Endothelial cell of umbilical vein (primary cell): Measurements from ENCODE around the gene SUDS3. TPM values are rescaled to one million over a fixed set of nuclear protein-coding genes. Genes with fewer than 3 reads are reported as not detected.

ENCODE experiments used
- BruUV-seq: library from RNA; stranded (reverse); fragments of 400-500 nt; replicated peaks from 2 replicates; lab custom pipeline; 2021; lab: Mats Ljungman, UMichigan
- CTCF ChIA-PET: fragments of 300-600, 350-600 bp; sonication (Branson Sonifier 250); formaldehyde crosslinking; loops from one replicate; lab custom pipeline; 2021; ENCODE audit warnings: antibody characterized with exemption, inconsistent platforms; lab: Charles Lee
- POLR2A ChIA-PET: fragments of 300-600, 350-600 bp; sonication (Branson Sonifier 250); formaldehyde crosslinking; loops from one replicate; lab custom pipeline; 2021; ENCODE audit warnings: antibody characterized with exemption, inconsistent platforms; lab: Charles Lee
- DNase-seq: peaks from one replicate; pipeline ENCODE4 v3.0.0-alpha.2; 2011; ENCODE audit warnings: low read depth, low spot score
- FAIRE-seq: peaks from 2 replicates; lab custom pipeline; 2011; peaks lifted over from hg19 to GRCh38; lab: Jason Lieb, UNC
- H2AFZ ChIP-seq: 2 replicates; pipeline ENCODE4 v1.6.0; 2012; ENCODE audit warnings: low read depth, low read length, control low read depth, inconsistent platforms
- H3K27ac ChIP-seq: 2 replicates; pipeline ENCODE4 v1.5.1; 2011; ENCODE audit warnings: low read depth, mild to moderate bottlenecking, control low read depth, low read length, moderate library complexity; ENCODE audit not compliant: insufficient read depth
- H3K27me3 ChIP-seq, 2 experiments: 2 replicates each; pipeline versions ENCODE4 v1.6.0 to v1.6.1; 2011; ENCODE audit warnings: low read length in 2 of 2, mixed read lengths in 1 of 2; ENCODE audit not compliant: control insufficient read depth in 2 of 2, insufficient read depth in 2 of 2
- H3K36me3 ChIP-seq, 2 experiments: 2 replicates in 1 of 2; 3 replicates in 1 of 2; pipeline ENCODE4 v1.5.1; 2011; ENCODE audit warnings: low read length in 2 of 2, mild to moderate bottlenecking in 1 of 2, moderate library complexity in 1 of 2; ENCODE audit not compliant: control insufficient read depth in 2 of 2, insufficient read depth in 2 of 2; ENCODE audit errors: extremely low read depth in 1 of 2
- H3K4me1 ChIP-seq: 3 replicates; pipeline ENCODE4 v1.5.1; 2011; ENCODE audit warnings: mild to moderate bottlenecking, low read length; ENCODE audit not compliant: control insufficient read depth, insufficient read depth; ENCODE audit errors: extremely low read depth
- H3K4me2 ChIP-seq: 2 replicates; pipeline ENCODE4 v1.6.1; 2011; ENCODE audit warnings: low read length, control low read depth, mixed read lengths; ENCODE audit not compliant: insufficient read depth
- H3K4me3 ChIP-seq, 3 experiments: fragments of 200-600 bp in 1 of 3; sonication (generic), shearing (Covaris generic) in 1 of 3; replicated peaks in 1 of 3; 2 replicates each; pipeline ENCODE4 v1.5.1; 2011 to 2016; ENCODE audit warnings: control low read depth in 3 of 3, low read length in 3 of 3, mild to moderate bottlenecking in 2 of 3, inconsistent platforms in 1 of 3, low read depth in 1 of 3, moderate library complexity in 1 of 3; ENCODE audit not compliant: insufficient read depth in 1 of 3
- H3K79me2 ChIP-seq: 2 replicates; pipeline ENCODE4 v1.6.0; 2012; ENCODE audit warnings: low read length, inconsistent platforms; ENCODE audit not compliant: control insufficient read depth, insufficient read depth
- H3K9ac ChIP-seq: replicated peaks from 2 replicates; pipeline ENCODE3; 2011; ENCODE audit warnings: low read length, control low read depth; ENCODE audit not compliant: insufficient read depth; ENCODE audit errors: extremely low read depth
- H3K9me1 ChIP-seq: replicated peaks from 3 replicates; pipeline ENCODE4 v1.6.0; 2011; ENCODE audit warnings: mild to moderate bottlenecking, low read length; ENCODE audit not compliant: control insufficient read depth, insufficient read depth; ENCODE audit errors: extremely low read depth
- H3K9me3 ChIP-seq: replicated peaks from 2 replicates; pipeline ENCODE4 v1.5.1; 2012; ENCODE audit warnings: low read length, inconsistent platforms; ENCODE audit not compliant: control insufficient read depth, insufficient read depth
- H4K20me1 ChIP-seq: replicated peaks from 2 replicates; pipeline ENCODE3; 2011; ENCODE audit warnings: mild to moderate bottlenecking, low read length; ENCODE audit not compliant: control insufficient read depth, insufficient read depth; ENCODE audit errors: extremely low read depth
- EZH2 ChIP-seq: IDR thresholded peaks from 2 replicates; pipeline ENCODE4 v1.6.1; 2012; ENCODE audit warnings: borderline replicate concordance, low read depth, mild to moderate bottlenecking, moderate library complexity, low read length, inconsistent platforms; ENCODE audit not compliant: severe bottlenecking
- FOS ChIP-seq: IDR thresholded peaks from 2 replicates; pipeline ENCODE4 v1.6.1; 2011; ENCODE audit warnings: mild to moderate bottlenecking, low read length, moderate library complexity, borderline replicate concordance; ENCODE audit not compliant: insufficient read depth
- GATA2 ChIP-seq: IDR thresholded peaks from 2 replicates; pipeline ENCODE4 v1.7.0; 2011; ENCODE audit warnings: low read depth, mild to moderate bottlenecking, moderate library complexity, mixed read lengths, low read length; ENCODE audit not compliant: insufficient read length, insufficient read depth
- JUN ChIP-seq: IDR thresholded peaks from 2 replicates; pipeline ENCODE4 v1.6.1; 2011; ENCODE audit warnings: borderline replicate concordance, low read depth; ENCODE audit not compliant: insufficient read length, insufficient read depth
- MAX ChIP-seq: IDR thresholded peaks from 2 replicates; pipeline ENCODE4 v1.6.1; 2011; ENCODE audit not compliant: insufficient read depth, insufficient read length
- MYC ChIP-seq: IDR thresholded peaks from one replicate; pipeline ENCODE4 v1.6.1; 2011; ENCODE audit warnings: mild to moderate bottlenecking, low read depth, low read length
- POLR2A ChIP-seq: IDR thresholded peaks from 2 replicates; pipeline ENCODE4 v1.6.1; 2012; ENCODE audit warnings: low read depth, mild to moderate bottlenecking, control low read depth, low read length
- POLR2AphosphoS5 ChIP-seq: IDR thresholded peaks from 2 replicates; pipeline ENCODE4 v1.6.1; 2012; ENCODE audit warnings: low read depth, mild to moderate bottlenecking, control low read depth, low read length, moderate library complexity; ENCODE audit not compliant: insufficient read depth
- dilution Hi-C: fragments of 300-500 bp; cut with MboI; formaldehyde crosslinking; loops from one replicate; pipeline ENCODE4 v1.15.0; 2019; ENCODE audit warnings: low sequenced_read_pairs; ENCODE audit not compliant: extremely low pct_ligation_motif_present
- intact Hi-C: fragments of 100-400 bp; cut with micrococcal nuclease; formaldehyde crosslinking; loops from one replicate; pipeline ENCODE4 v1.10.0; 2022
- polyA plus RNA-seq, 4 experiments: library from polyadenylated mRNA; depleted of rRNA in 3 of 4; stranded (reverse) in 3 of 4; unstranded in 1 of 4; fragments of >200 nt; gene quantifications; 2 replicates each; pipeline versions ENCODE4 v1.2.1 to v1.2.3, GENCODE V29; 2011 to 2012; ENCODE audit warnings: missing spikeins in 1 of 4
- total RNA-seq: library from RNA; stranded (reverse); gene quantifications from 2 replicates; pipeline ENCODE4 v1.2.3, GENCODE V29; 2021
- TF ChIP-seq, protein P1 (sequence below), 2 donors: IDR thresholded peaks; 1 replicate in 1 of 2; 2 replicates in 1 of 2; pipeline ENCODE4 v1.5.1; 2011; ENCODE audit warnings: low read length in 2 of 2, mild to moderate bottlenecking in 2 of 2, moderate library complexity in 2 of 2, control low read depth in 1 of 2, inconsistent platforms in 1 of 2, low read depth in 1 of 2; ENCODE audit not compliant: insufficient read depth in 1 of 2; ENCODE audit errors: extremely low read depth in 1 of 2

SUDS3 gene
- total and polyA plus RNA-seq, 2 donors (not counting 3 experiments of a cell fraction or from before 2014, with no cell fraction given): 16.9 to 27.4 TPM

DNA sequence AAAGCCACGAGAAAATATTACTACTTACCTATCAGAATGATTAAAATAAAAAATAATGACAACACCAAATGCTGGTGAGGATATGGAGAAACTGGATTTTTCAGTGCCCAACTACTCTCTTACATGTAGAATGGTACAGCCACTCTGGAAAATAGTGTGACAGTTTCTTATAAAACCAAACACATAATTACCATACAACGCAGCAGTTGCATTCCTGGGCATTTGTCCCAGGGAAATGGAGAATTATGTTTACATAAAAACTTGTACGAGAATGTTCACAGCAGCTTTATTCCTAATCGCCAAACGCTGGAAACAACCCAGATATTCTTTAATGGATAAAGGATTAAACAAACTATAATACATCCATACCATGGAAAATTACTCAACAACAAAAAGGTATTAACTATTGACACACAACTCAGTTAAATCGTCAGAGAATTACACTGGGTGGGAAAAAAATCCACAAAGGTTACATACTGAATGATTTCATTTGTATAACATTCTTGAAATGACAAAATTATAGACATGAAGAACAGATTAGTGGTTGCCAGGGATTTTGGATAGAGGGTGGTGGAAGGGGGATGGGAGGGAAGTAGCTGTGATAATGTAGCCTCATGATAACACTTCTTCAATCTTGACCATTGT lies 39.0 kb upstream of the SUDS3 start:
- Histone ChIP-seq H3K9ac (no peak overlapping the region), H2AFZ (no peak overlapping the region), H3K9me1 (no peaks in the 10 kb centered on the region), H3K4me1 (no peaks in the 10 kb centered on the region), H3K4me2 (no peak overlapping the region), H3K4me3 (no peak overlapping the region), H3K79me2 (peaks cover 21% of the 10 kb centered on the region), H3K36me3 (no peaks in the 10 kb centered on the region), H3K27me3 (no peaks in the 10 kb centered on the region), H4K20me1 (no peaks in the 10 kb centered on the region), H3K9me3 (no peaks in the 10 kb centered on the region), H3K27ac (no peak overlapping the region)
- ChIA-PET CTCF (interaction anchor here (1.2 kb wide), 1 partner anchor 54 kb away, joined by 4 read pairs; no protein-coding TSS in a partner anchor), POLR2A (no interaction called here)
- DNase-seq: no peak
- intact Hi-C loops: no loop called here
- BruUV-seq: no TSS peak
- dilution Hi-C loops: no loop called here
- TF ChIP-seq EZH2 (no peak), JUN (no peak), MAX (no peak), POLR2A (no peak), MYC (no peak), POLR2AphosphoS5 (no peak)
- FAIRE-seq: no peak

DNA sequence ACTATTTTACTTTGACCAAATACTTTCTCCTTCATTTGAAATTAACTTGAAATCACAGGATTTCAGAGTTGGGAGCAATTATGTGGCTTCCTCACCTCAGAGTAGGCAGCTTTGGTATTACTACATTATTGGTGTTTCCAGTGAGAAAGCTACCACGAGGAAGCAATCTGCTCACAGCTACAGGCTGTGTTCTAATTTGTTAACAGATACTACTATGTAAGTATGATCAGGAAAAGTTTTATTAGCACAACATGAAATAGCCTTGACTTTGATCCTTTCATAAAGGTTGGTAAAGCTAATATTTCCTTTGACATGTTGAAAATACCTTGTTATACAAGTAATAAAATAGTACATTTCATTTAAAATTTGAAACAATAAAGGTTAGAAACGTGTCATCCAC lies 34.3 kb upstream of the SUDS3 start:
- Histone ChIP-seq H3K36me3 (no peaks in the 10 kb centered on the region), H3K4me3 (no peak overlapping the region), H3K9me3 (no peaks in the 10 kb centered on the region), H2AFZ (no peak overlapping the region), H4K20me1 (no peaks in the 10 kb centered on the region), H3K4me2 (no peak overlapping the region), H3K27ac (no peak overlapping the region), H3K79me2 (peaks cover 30% of the 10 kb centered on the region), H3K9ac (no peak overlapping the region), H3K27me3 (no peaks in the 10 kb centered on the region), H3K9me1 (no peaks in the 10 kb centered on the region), H3K4me1 (no peaks in the 10 kb centered on the region)
- intact Hi-C loops: loop anchor here (2.0 kb wide), 1 partner anchor 15 kb away; no protein-coding TSS in a partner anchor
- DNase-seq: no peak
- no peak for FAIRE-seq
- BruUV-seq: no TSS peak
- ChIA-PET POLR2A (no interaction called here), CTCF (interaction anchor here (1.5 kb wide), 1 partner anchor 11 kb away, joined by 4 read pairs; no protein-coding TSS in a partner anchor)
- dilution Hi-C loops: no loop called here
- no peak for TF ChIP-seq GATA2
- TF ChIP-seq FOS: no peak
- TF ChIP-seq MYC: no peak
- no peak for TF ChIP-seq MAX
- TF ChIP-seq JUN: no peak
- TF ChIP-seq POLR2AphosphoS5: no peak
- no peak for TF ChIP-seq EZH2
- no peak for TF ChIP-seq POLR2A
- TF ChIP-seq, protein P1, sequence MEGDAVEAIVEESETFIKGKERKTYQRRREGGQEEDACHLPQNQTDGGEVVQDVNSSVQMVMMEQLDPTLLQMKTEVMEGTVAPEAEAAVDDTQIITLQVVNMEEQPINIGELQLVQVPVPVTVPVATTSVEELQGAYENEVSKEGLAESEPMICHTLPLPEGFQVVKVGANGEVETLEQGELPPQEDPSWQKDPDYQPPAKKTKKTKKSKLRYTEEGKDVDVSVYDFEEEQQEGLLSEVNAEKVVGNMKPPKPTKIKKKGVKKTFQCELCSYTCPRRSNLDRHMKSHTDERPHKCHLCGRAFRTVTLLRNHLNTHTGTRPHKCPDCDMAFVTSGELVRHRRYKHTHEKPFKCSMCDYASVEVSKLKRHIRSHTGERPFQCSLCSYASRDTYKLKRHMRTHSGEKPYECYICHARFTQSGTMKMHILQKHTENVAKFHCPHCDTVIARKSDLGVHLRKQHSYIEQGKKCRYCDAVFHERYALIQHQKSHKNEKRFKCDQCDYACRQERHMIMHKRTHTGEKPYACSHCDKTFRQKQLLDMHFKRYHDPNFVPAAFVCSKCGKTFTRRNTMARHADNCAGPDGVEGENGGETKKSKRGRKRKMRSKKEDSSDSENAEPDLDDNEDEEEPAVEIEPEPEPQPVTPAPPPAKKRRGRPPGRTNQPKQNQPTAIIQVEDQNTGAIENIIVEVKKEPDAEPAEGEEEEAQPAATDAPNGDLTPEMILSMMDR (IDR thresholded peaks at IDR 0.05; ENCODE audit: extremely low read depth in 1 of 2, insufficient read depth in 1 of 2, low read depth in 1 of 2, low read length in 2 of 2): no peak
